DND-41 (cell line): ENCODE data around the gene PNPLA8.

Experiments
- CTCF ChIP-seq: IDR thresholded peaks from 2 replicates; pipeline ENCODE4 v1.5.1; 2012; ENCODE audit warnings: borderline replicate concordance, low read length, moderate library complexity, mild to moderate bottlenecking; ENCODE audit not compliant: poor library complexity, severe bottlenecking; ENCODE audit errors: extremely low read depth
- EZH2 ChIP-seq: IDR thresholded peaks from 3 replicates; pipeline ENCODE4 v1.6.1; 2012; ENCODE audit warnings: borderline replicate concordance, low read depth, mild to moderate bottlenecking, moderate library complexity, low read length, inconsistent platforms; ENCODE audit not compliant: severe bottlenecking

- no peak for TF ChIP-seq CTCF
- no peak for TF ChIP-seq EZH2
Measured at GRCh38 chr7:108517951-108518350, 8.0 kb downstream of the PNPLA8 start.
